Neuronal stem cell (in vitro differentiated cells): Measurements from ENCODE around the gene ARHGEF28.

Source experiments
- DNase-seq: peaks from one replicate; pipeline ENCODE4 v3.0.0-alpha.2; 2013; ENCODE audit warnings: low spot score
- H2AFZ ChIP-seq: one replicate; pipeline ENCODE4 v1.6.1; 2013; ENCODE audit warnings: mild to moderate bottlenecking, low read length, inconsistent platforms
- H2AK5ac ChIP-seq: 2 replicates; pipeline ENCODE4 v1.6.1; 2013; ENCODE audit warnings: low read depth, mild to moderate bottlenecking, inconsistent platforms, low read length, moderate library complexity, mixed read lengths
- H2BK120ac ChIP-seq: 2 replicates; pipeline ENCODE4 v1.6.1; 2013; ENCODE audit warnings: low read depth, mild to moderate bottlenecking, inconsistent platforms, low read length, moderate library complexity, mixed read lengths
- H2BK12ac ChIP-seq: one replicate; pipeline ENCODE4 v1.6.1; 2013; ENCODE audit warnings: low read length, inconsistent platforms
- H2BK15ac ChIP-seq: 2 replicates; pipeline ENCODE4 v1.6.1; 2013; ENCODE audit warnings: mild to moderate bottlenecking, low read length, inconsistent platforms, mixed read lengths
- H2BK5ac ChIP-seq: one replicate; pipeline ENCODE4 v1.6.1; 2013; ENCODE audit warnings: inconsistent platforms, mild to moderate bottlenecking, low read length, moderate library complexity
- H3K14ac ChIP-seq: one replicate; pipeline ENCODE4 v1.6.1; 2013; ENCODE audit warnings: low read length, inconsistent platforms
- H3K18ac ChIP-seq: 2 replicates; pipeline ENCODE4 v1.6.1; 2013; ENCODE audit warnings: low read length, inconsistent platforms
- H3K23ac ChIP-seq: 2 replicates; pipeline ENCODE4 v1.6.1; 2013; ENCODE audit warnings: low read depth, mild to moderate bottlenecking, mixed read lengths, low read length, inconsistent platforms; ENCODE audit not compliant: poor library complexity
- H3K27ac ChIP-seq: replicated peaks from 3 replicates; pipeline ENCODE4 v1.5.1; 2013; ENCODE audit warnings: low read length, inconsistent platforms
- H3K27me3 ChIP-seq, 3 experiments: 2 replicates each; pipeline ENCODE4 v1.6.1; 2013; ENCODE audit warnings: low read length in 3 of 3, mild to moderate bottlenecking in 2 of 3, inconsistent platforms in 1 of 3, low read depth in 1 of 3, mixed read lengths in 1 of 3, moderate library complexity in 1 of 3; ENCODE audit not compliant: control insufficient read depth in 3 of 3, insufficient read depth in 3 of 3
- H3K36me3 ChIP-seq, 2 donors: replicated peaks in 1 of 2; 2 replicates each; pipeline ENCODE4 v1.6.1; 2013; ENCODE audit warnings: low read length in 2 of 2; ENCODE audit not compliant: control insufficient read depth in 2 of 2, insufficient read depth in 2 of 2
- H3K4ac ChIP-seq: 2 replicates; pipeline ENCODE4 v1.6.1; 2013; ENCODE audit warnings: inconsistent platforms, mild to moderate bottlenecking, low read length, moderate library complexity
- H3K4me1 ChIP-seq, 2 donors: 1 replicate in 1 of 2; 2 replicates in 1 of 2; pipeline ENCODE4 v1.6.1; 2013; ENCODE audit warnings: low read length in 2 of 2, low read depth in 1 of 2; ENCODE audit not compliant: control insufficient read depth in 2 of 2, insufficient read depth in 1 of 2
- H3K4me2 ChIP-seq: one replicate; pipeline ENCODE4 v1.6.1; 2013; ENCODE audit warnings: mild to moderate bottlenecking, low read length, inconsistent platforms; ENCODE audit not compliant: insufficient read depth, poor library complexity, severe bottlenecking
- H3K4me3 ChIP-seq, 2 donors: 2 replicates each; pipeline ENCODE4 v1.5.1; 2013; ENCODE audit warnings: low read length in 2 of 2, mild to moderate bottlenecking in 2 of 2, inconsistent platforms in 1 of 2, moderate library complexity in 1 of 2
- H3K79me1 ChIP-seq: one replicate; pipeline ENCODE4 v1.6.1; 2013; ENCODE audit warnings: low read depth, mild to moderate bottlenecking, inconsistent platforms, low read length, moderate library complexity
- H3K9ac ChIP-seq: one replicate; pipeline ENCODE4 v1.6.1; 2013; ENCODE audit warnings: mild to moderate bottlenecking, low read depth, low read length, inconsistent platforms; ENCODE audit not compliant: poor library complexity
- H3K9me3 ChIP-seq, 2 donors: replicated peaks in 1 of 2; 2 replicates each; pipeline versions ENCODE3 to v1.6.1; 2013; ENCODE audit warnings: low read length in 2 of 2, mild to moderate bottlenecking in 2 of 2, inconsistent platforms in 1 of 2, low read depth in 1 of 2, mixed read lengths in 1 of 2, moderate library complexity in 1 of 2; ENCODE audit not compliant: control insufficient read depth in 2 of 2, insufficient read depth in 1 of 2
- H4K8ac ChIP-seq: one replicate; pipeline ENCODE4 v1.6.1; 2013; ENCODE audit warnings: low read depth, mild to moderate bottlenecking, inconsistent platforms, low read length, moderate library complexity
- H4K91ac ChIP-seq: one replicate; pipeline ENCODE4 v1.6.1; 2013; ENCODE audit warnings: low read length, low read depth, mild to moderate bottlenecking, inconsistent platforms; ENCODE audit not compliant: poor library complexity
- WGBS, 2 donors: extraction: QIAGEN DNeasy Blood & Tissue Kit; methylation state at CpG; one replicate each; pipeline ENCODE4 v1.1.7; 2013; ENCODE audit warnings: missing lambda C conversion rate in 2 of 2, mixed read lengths in 1 of 2; ENCODE audit not compliant: insufficient read length in 2 of 2, insufficient replicate concordance in 1 of 2; ENCODE audit errors: extremely low coverage in 2 of 2; 5-methylcytosine and 5-hydroxymethylcytosine counted together

The ARHGEF28 gene

DNA sequence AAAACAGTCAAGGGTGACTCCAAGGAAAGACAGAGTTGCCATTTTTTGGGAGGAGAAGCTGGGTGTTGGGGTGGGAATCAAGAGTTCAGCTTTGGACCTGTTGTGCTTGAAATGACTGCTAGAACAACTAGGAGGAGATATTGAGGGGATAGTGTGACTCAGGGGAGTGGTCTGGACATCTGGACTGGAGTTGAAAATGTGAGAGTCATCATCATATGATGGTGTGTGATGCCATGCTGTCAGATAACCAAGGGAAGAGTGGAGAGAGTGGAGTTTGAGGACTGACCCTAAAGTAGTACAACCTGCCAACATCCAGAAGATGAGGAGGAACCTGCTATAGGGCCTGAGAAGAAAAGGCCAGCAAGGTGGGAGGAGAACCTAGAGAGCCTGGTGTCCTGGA lies 199.7 kb downstream of the ARHGEF28 start:
- Histone ChIP-seq H3K18ac (no peak overlapping the region), H3K4me2 (no peak overlapping the region), H3K4me3 (no peak overlapping the region), H3K27me3 (peaks cover 0 to 6% (median 0%) of the 10 kb centered on the region in 3 experiments), H2AFZ (no peak overlapping the region), H3K9me3 (no peaks in the 10 kb centered on the region), H3K4ac (no peak overlapping the region), H3K9ac (no peak overlapping the region), H3K79me1 (no peaks in the 10 kb centered on the region), H4K91ac (no peak overlapping the region), H4K8ac (no peak overlapping the region), H3K27ac (no peak overlapping the region), H2BK12ac (no peak overlapping the region), H2BK5ac (no peak overlapping the region), H3K23ac (no peak overlapping the region), H2BK120ac (no peak overlapping the region), H3K14ac (no peak overlapping the region), H3K36me3 (no peaks in the 10 kb centered on the region), H2AK5ac (no peak overlapping the region), H3K4me1 (no peaks in the 10 kb centered on the region), H2BK15ac (no peak overlapping the region)
- DNase-seq, result no peak

DNA sequence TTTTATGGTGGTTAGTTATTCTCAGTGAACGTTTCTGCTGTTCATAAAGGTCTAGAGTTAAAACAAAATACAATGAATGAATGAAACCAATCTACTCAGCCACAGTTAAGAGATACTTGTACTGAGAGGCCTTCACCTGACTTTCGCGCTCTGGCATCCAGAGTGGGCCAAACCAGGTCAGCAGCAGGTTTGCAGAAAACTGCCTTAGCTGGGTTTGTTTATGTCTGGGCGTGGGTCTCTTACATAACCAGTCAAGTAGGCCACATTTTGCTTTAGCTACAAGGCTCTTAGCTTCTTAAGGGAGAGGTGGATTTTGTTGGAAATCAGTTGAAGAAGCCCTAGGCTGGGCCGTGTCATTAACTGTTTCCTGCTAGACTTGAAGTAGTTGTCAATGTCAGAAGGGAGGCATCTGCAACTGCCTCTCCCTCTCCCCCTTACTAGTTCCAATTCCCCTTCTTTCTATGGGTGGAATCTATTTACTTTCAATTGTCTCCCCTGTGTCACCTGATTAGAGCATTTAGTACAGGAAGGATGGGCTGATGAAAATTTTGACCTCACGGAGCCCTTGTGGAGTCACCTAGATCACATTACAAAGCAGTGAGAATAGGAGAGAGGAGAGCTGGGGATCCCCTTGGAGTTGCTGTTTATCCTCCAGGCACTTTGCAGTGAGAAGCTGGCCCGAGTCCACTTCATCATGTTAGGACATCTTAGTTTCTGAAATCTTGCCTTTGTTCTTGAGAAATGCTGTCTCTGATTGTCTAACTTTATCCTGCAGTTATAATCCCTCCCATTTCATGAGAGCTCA lies 200.5 kb downstream of the ARHGEF28 start:
- Histone ChIP-seq H3K27me3 (peaks cover 0 to 2% (median 0%) of the 10 kb centered on the region in 3 experiments), H2AFZ (no peak overlapping the region), H2BK5ac (no peak overlapping the region), H3K18ac (no peak overlapping the region), H3K4me1 (no peaks in the 10 kb centered on the region), H3K27ac (no peak overlapping the region), H3K79me1 (no peaks in the 10 kb centered on the region), H4K91ac (no peak overlapping the region), H2AK5ac (no peak overlapping the region), H3K9me3 (no peaks in the 10 kb centered on the region), H3K14ac (no peak overlapping the region), H3K4me3 (no peak overlapping the region), H3K23ac (no peak overlapping the region), H2BK12ac (no peak overlapping the region), H3K36me3 (no peaks in the 10 kb centered on the region), H4K8ac (no peak overlapping the region), H3K4me2 (no peak overlapping the region), H3K9ac (no peak overlapping the region), H2BK15ac (no peak overlapping the region), H2BK120ac (no peak overlapping the region), H3K4ac (no peak overlapping the region)
- WGBS, 2 donors, result no CpG with 5 or more reads among the region's 7 CpGs
- no peak for DNase-seq

DNA sequence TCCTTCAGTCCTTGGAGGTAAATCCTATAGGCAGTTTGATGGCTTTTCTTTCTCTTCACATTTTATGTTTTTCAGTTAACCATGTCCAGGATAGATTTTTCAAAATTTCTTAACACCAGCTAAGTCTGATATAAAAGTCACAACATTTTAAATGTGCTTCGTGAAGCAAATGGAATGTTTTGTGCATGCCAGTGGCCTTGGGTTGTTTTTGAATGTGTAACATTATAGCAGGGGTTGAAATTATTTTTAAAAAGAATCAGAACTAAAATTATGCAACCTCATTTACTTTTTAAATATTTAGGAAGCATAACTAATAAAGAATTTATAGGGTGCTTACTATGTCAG lies 201.1 kb downstream of the ARHGEF28 start:
- H3K4ac ChIP-seq, result no peak overlapping the region
- WGBS, 2 donors, result no CpG with 5 or more reads among the region's 1 CpG
- H3K18ac ChIP-seq, result no peak overlapping the region

DNA sequence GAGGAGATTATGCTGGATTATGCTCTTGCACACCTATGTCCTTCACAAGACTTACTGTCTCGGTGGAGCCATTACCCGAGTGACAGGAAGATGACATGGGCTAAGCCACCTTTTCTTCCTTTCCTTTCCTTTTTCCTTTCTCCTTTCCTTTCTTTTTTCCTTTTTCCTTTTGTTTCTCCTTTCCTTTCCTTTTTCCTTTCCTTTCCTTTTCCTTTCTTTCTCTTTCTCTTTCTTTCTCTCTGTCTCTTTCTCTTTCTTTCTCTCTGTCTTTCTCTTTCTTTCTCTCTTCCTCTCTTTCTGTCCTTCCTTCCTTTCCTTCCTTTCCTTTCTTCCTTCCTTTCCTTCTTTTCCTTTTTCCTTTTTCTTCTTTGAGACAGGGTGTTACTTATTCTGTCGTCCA lies 202.5 kb downstream of the ARHGEF28 start:
- no peak overlapping the region for H3K4me2 ChIP-seq
- H2BK5ac ChIP-seq, result no peak overlapping the region
- H2BK12ac ChIP-seq, result no peak overlapping the region
- H3K27me3 ChIP-seq, result no peaks in the 10 kb centered on the region
- H3K36me3 ChIP-seq, result no peaks in the 10 kb centered on the region
- H3K9me3 ChIP-seq, result no peaks in the 10 kb centered on the region
- H3K79me1 ChIP-seq, result no peaks in the 10 kb centered on the region
- H4K91ac ChIP-seq, result no peak overlapping the region
- no peak overlapping the region for H2AK5ac ChIP-seq
- DNase-seq, result no peak
- H3K18ac ChIP-seq, result no peak overlapping the region
- no peak overlapping the region for H3K4ac ChIP-seq
- no peak overlapping the region for H3K14ac ChIP-seq
- H3K4me1 ChIP-seq, result no peaks in the 10 kb centered on the region
- no CpG with 5 or more reads among the region's 3 CpGs for WGBS, 2 donors
- no peak overlapping the region for H3K9ac ChIP-seq
- no peak overlapping the region for H2BK15ac ChIP-seq
- H3K23ac ChIP-seq, result no peak overlapping the region
- no peak overlapping the region for H4K8ac ChIP-seq
- no peak overlapping the region for H2BK120ac ChIP-seq
- no peak overlapping the region for H2AFZ ChIP-seq
- H3K4me3 ChIP-seq, result no peak overlapping the region
- no peak overlapping the region for H3K27ac ChIP-seq

More for the DNA sequence above, 201.1 kb downstream of the ARHGEF28 start:
- H3K4me2 ChIP-seq, result no peak overlapping the region
- H3K27ac ChIP-seq, result no peak overlapping the region
- H3K36me3 ChIP-seq, result no peaks in the 10 kb centered on the region
- H3K4me3 ChIP-seq, result no peak overlapping the region
- no peak overlapping the region for H2BK5ac ChIP-seq
- no peak overlapping the region for H2BK120ac ChIP-seq
- H2AFZ ChIP-seq, result no peak overlapping the region
- no peaks in the 10 kb centered on the region for H3K9me3 ChIP-seq
- no peak for DNase-seq
- H4K8ac ChIP-seq, result no peak overlapping the region
- no peaks in the 10 kb centered on the region for H3K4me1 ChIP-seq
- no peaks in the 10 kb centered on the region for H3K79me1 ChIP-seq
- no peak overlapping the region for H4K91ac ChIP-seq
- H3K23ac ChIP-seq, result no peak overlapping the region
- no peaks in the 10 kb centered on the region for H3K27me3 ChIP-seq
- H3K14ac ChIP-seq, result no peak overlapping the region
- no peak overlapping the region for H2BK12ac ChIP-seq
- H3K9ac ChIP-seq, result no peak overlapping the region
- no peak overlapping the region for H2BK15ac ChIP-seq
- no peak overlapping the region for H2AK5ac ChIP-seq
